ENCODE measurements around the gene DHX38.
"Not testable (repeated sequence)": the region's sequence is repeated elsewhere in the genome, so short reads cannot be mapped to it uniquely, and the experiment has no call there.

The DHX38 gene

GRCh38 chr16:72073560-72074230 lies 20.0 kb upstream of the DHX38 start:
- no CpG with 5 or more reads among the region's 8 CpGs for WGBS, 2 donors (ENCODE audit: extremely low coverage in 2 of 2, insufficient read length in 2 of 2, insufficient replicate concordance in 1 of 2)
- H2BK12ac ChIP-seq (ENCODE audit: low read length): no peak overlapping the region
- no peaks in the 10 kb centered on the region for H3K4me1 ChIP-seq (ENCODE audit: control insufficient read depth in 2 of 2, insufficient read depth in 1 of 2, low read depth in 1 of 2, low read length in 2 of 2)
- H3K36me3 ChIP-seq (replicated peaks in 1 of 2; ENCODE audit: control insufficient read depth in 2 of 2, insufficient read depth in 2 of 2, low read length in 2 of 2): no peaks in the 10 kb centered on the region
- no peak for DNase-seq (ENCODE audit: low spot score)
- no peaks in the 10 kb centered on the region for H3K27me3 ChIP-seq (ENCODE audit: control insufficient read depth in 3 of 3, insufficient read depth in 3 of 3, low read depth in 1 of 3, low read length in 3 of 3)
- H4K91ac ChIP-seq (ENCODE audit: low read depth, low read length, poor library complexity): no peak overlapping the region
- H3K4me2 ChIP-seq (ENCODE audit: insufficient read depth, low read length, poor library complexity, severe bottlenecking): no peak overlapping the region
- H3K18ac ChIP-seq (ENCODE audit: low read length): no peak overlapping the region
- H2BK5ac ChIP-seq (ENCODE audit: low read length): no peak overlapping the region
- H3K79me1 ChIP-seq (ENCODE audit: low read depth, low read length): no peaks in the 10 kb centered on the region
- no peak overlapping the region for H3K14ac ChIP-seq (ENCODE audit: low read length)
- no peak overlapping the region for H2BK120ac ChIP-seq (ENCODE audit: low read depth, low read length)
- no peak overlapping the region for H3K4me3 ChIP-seq (ENCODE audit: low read length in 2 of 2)
- no peak overlapping the region for H4K8ac ChIP-seq (ENCODE audit: low read depth, low read length)
- no peak overlapping the region for H2BK15ac ChIP-seq (ENCODE audit: low read length)
- no peak overlapping the region for H2AK5ac ChIP-seq (ENCODE audit: low read depth, low read length)
- H3K23ac ChIP-seq (ENCODE audit: low read depth, low read length, poor library complexity): no peak overlapping the region
- H3K9ac ChIP-seq (ENCODE audit: low read depth, low read length, poor library complexity): no peak overlapping the region
- no peak overlapping the region for H2AFZ ChIP-seq (ENCODE audit: low read length)
- no peak overlapping the region for H3K4ac ChIP-seq (ENCODE audit: low read length)
- no peaks in the 10 kb centered on the region for H3K9me3 ChIP-seq (replicated peaks in 1 of 2; ENCODE audit: control insufficient read depth in 2 of 2, insufficient read depth in 1 of 2, low read depth in 1 of 2, low read length in 2 of 2)
- H3K27ac ChIP-seq (replicated peaks; ENCODE audit: low read length): no peak overlapping the region

GRCh38 chr16:72075067-72075466 lies 18.6 kb upstream of the DHX38 start:
- H2AK5ac ChIP-seq (ENCODE audit: low read depth, low read length); H3K9me3 ChIP-seq (replicated peaks in 1 of 2; ENCODE audit: control insufficient read depth in 2 of 2, insufficient read depth in 1 of 2, low read depth in 1 of 2, low read length in 2 of 2); H3K79me1 ChIP-seq (ENCODE audit: low read depth, low read length); H3K4me1 ChIP-seq (ENCODE audit: control insufficient read depth in 2 of 2, insufficient read depth in 1 of 2, low read depth in 1 of 2, low read length in 2 of 2); H3K18ac ChIP-seq (ENCODE audit: low read length); H2BK15ac ChIP-seq (ENCODE audit: low read length); H3K4me3 ChIP-seq (ENCODE audit: low read length in 2 of 2); H3K27ac ChIP-seq (replicated peaks; ENCODE audit: low read length); H2BK120ac ChIP-seq (ENCODE audit: low read depth, low read length); H3K4me2 ChIP-seq (ENCODE audit: insufficient read depth, low read length, poor library complexity, severe bottlenecking); H2AFZ ChIP-seq (ENCODE audit: low read length); H4K91ac ChIP-seq (ENCODE audit: low read depth, low read length, poor library complexity); H3K27me3 ChIP-seq (ENCODE audit: control insufficient read depth in 3 of 3, insufficient read depth in 3 of 3, low read depth in 1 of 3, low read length in 3 of 3); H3K23ac ChIP-seq (ENCODE audit: low read depth, low read length, poor library complexity); H3K36me3 ChIP-seq (replicated peaks in 1 of 2; ENCODE audit: control insufficient read depth in 2 of 2, insufficient read depth in 2 of 2, low read length in 2 of 2); H2BK12ac ChIP-seq (ENCODE audit: low read length); H2BK5ac ChIP-seq (ENCODE audit: low read length); H3K4ac ChIP-seq (ENCODE audit: low read length); DNase-seq (ENCODE audit: low spot score); H4K8ac ChIP-seq (ENCODE audit: low read depth, low read length); H3K9ac ChIP-seq (ENCODE audit: low read depth, low read length, poor library complexity); H3K14ac ChIP-seq (ENCODE audit: low read length): not testable (repeated sequence)
- WGBS, 2 donors (ENCODE audit: extremely low coverage in 2 of 2, insufficient read length in 2 of 2, insufficient replicate concordance in 1 of 2): no CpG with 5 or more reads among the region's 6 CpGs

GRCh38 chr16:72076991-72077706 lies 16.5 kb upstream of the DHX38 start:
- not testable (repeated sequence) for H2BK15ac ChIP-seq (ENCODE audit: low read length); H3K4me3 ChIP-seq (ENCODE audit: low read length in 2 of 2); H2AK5ac ChIP-seq (ENCODE audit: low read depth, low read length); H3K79me1 ChIP-seq (ENCODE audit: low read depth, low read length); DNase-seq (ENCODE audit: low spot score); H4K91ac ChIP-seq (ENCODE audit: low read depth, low read length, poor library complexity); H3K4me1 ChIP-seq (ENCODE audit: control insufficient read depth in 2 of 2, insufficient read depth in 1 of 2, low read depth in 1 of 2, low read length in 2 of 2); H3K27ac ChIP-seq (replicated peaks; ENCODE audit: low read length); H3K23ac ChIP-seq (ENCODE audit: low read depth, low read length, poor library complexity); H4K8ac ChIP-seq (ENCODE audit: low read depth, low read length); H2BK5ac ChIP-seq (ENCODE audit: low read length); H2BK120ac ChIP-seq (ENCODE audit: low read depth, low read length); H3K27me3 ChIP-seq (ENCODE audit: control insufficient read depth in 3 of 3, insufficient read depth in 3 of 3, low read depth in 1 of 3, low read length in 3 of 3); H3K9ac ChIP-seq (ENCODE audit: low read depth, low read length, poor library complexity); H2AFZ ChIP-seq (ENCODE audit: low read length); H3K4me2 ChIP-seq (ENCODE audit: insufficient read depth, low read length, poor library complexity, severe bottlenecking); H3K18ac ChIP-seq (ENCODE audit: low read length); H3K4ac ChIP-seq (ENCODE audit: low read length); H3K14ac ChIP-seq (ENCODE audit: low read length); H2BK12ac ChIP-seq (ENCODE audit: low read length); H3K9me3 ChIP-seq (replicated peaks in 1 of 2; ENCODE audit: control insufficient read depth in 2 of 2, insufficient read depth in 1 of 2, low read depth in 1 of 2, low read length in 2 of 2); H3K36me3 ChIP-seq (replicated peaks in 1 of 2; ENCODE audit: control insufficient read depth in 2 of 2, insufficient read depth in 2 of 2, low read length in 2 of 2)
- no CpG with 5 or more reads among the region's 5 CpGs for WGBS, 2 donors (ENCODE audit: extremely low coverage in 2 of 2, insufficient read length in 2 of 2, insufficient replicate concordance in 1 of 2)

- H3K9me3 ChIP-seq (replicated peaks in 1 of 2; ENCODE audit: control insufficient read depth in 2 of 2, insufficient read depth in 1 of 2, low read depth in 1 of 2, low read length in 2 of 2): peaks cover 6 to 18% of the 10 kb centered on the region in 2 donors
- no peak overlapping the region for H3K23ac ChIP-seq (ENCODE audit: low read depth, low read length, poor library complexity)
- no peak overlapping the region for H2BK12ac ChIP-seq (ENCODE audit: low read length)
- peaks cover 7 to 49% of the 10 kb centered on the region in 2 donors for H3K36me3 ChIP-seq (replicated peaks in 1 of 2; ENCODE audit: control insufficient read depth in 2 of 2, insufficient read depth in 2 of 2, low read length in 2 of 2)
- no peak overlapping the region for H3K27ac ChIP-seq (replicated peaks; ENCODE audit: low read length)
- WGBS, 2 donors (ENCODE audit: extremely low coverage in 2 of 2, insufficient read length in 2 of 2, insufficient replicate concordance in 1 of 2): no CpG with 5 or more reads among the region's 3 CpGs
- H3K18ac ChIP-seq (ENCODE audit: low read length): no peak overlapping the region
- H3K4me3 ChIP-seq (ENCODE audit: low read length in 2 of 2): no peak overlapping the region
- H2AK5ac ChIP-seq (ENCODE audit: low read depth, low read length): no peak overlapping the region
- no peak overlapping the region for H3K4me2 ChIP-seq (ENCODE audit: insufficient read depth, low read length, poor library complexity, severe bottlenecking)
- no peak overlapping the region for H4K91ac ChIP-seq (ENCODE audit: low read depth, low read length, poor library complexity)
- no peak overlapping the region for H2BK5ac ChIP-seq (ENCODE audit: low read length)
- H3K79me1 ChIP-seq (ENCODE audit: low read depth, low read length): no peaks in the 10 kb centered on the region
- H3K4me1 ChIP-seq (ENCODE audit: control insufficient read depth in 2 of 2, insufficient read depth in 1 of 2, low read depth in 1 of 2, low read length in 2 of 2): no peaks in the 10 kb centered on the region
- no peak for DNase-seq (ENCODE audit: low spot score)
- H2AFZ ChIP-seq (ENCODE audit: low read length): no peak overlapping the region
- H4K8ac ChIP-seq (ENCODE audit: low read depth, low read length): no peak overlapping the region
- no peak overlapping the region for H2BK15ac ChIP-seq (ENCODE audit: low read length)
- no peak overlapping the region for H2BK120ac ChIP-seq (ENCODE audit: low read depth, low read length)
- H3K27me3 ChIP-seq (ENCODE audit: control insufficient read depth in 3 of 3, insufficient read depth in 3 of 3, low read depth in 1 of 3, low read length in 3 of 3): no peaks in the 10 kb centered on the region
- no peak overlapping the region for H3K4ac ChIP-seq (ENCODE audit: low read length)
- H3K14ac ChIP-seq (ENCODE audit: low read length): no peak overlapping the region
- no peak overlapping the region for H3K9ac ChIP-seq (ENCODE audit: low read depth, low read length, poor library complexity)
Measured at GRCh38 chr16:72083778-72084404, 9.8 kb upstream of the DHX38 start.
